Measurements from ENCODE around the gene CNNM2.

CNNM2 gene

DNA sequence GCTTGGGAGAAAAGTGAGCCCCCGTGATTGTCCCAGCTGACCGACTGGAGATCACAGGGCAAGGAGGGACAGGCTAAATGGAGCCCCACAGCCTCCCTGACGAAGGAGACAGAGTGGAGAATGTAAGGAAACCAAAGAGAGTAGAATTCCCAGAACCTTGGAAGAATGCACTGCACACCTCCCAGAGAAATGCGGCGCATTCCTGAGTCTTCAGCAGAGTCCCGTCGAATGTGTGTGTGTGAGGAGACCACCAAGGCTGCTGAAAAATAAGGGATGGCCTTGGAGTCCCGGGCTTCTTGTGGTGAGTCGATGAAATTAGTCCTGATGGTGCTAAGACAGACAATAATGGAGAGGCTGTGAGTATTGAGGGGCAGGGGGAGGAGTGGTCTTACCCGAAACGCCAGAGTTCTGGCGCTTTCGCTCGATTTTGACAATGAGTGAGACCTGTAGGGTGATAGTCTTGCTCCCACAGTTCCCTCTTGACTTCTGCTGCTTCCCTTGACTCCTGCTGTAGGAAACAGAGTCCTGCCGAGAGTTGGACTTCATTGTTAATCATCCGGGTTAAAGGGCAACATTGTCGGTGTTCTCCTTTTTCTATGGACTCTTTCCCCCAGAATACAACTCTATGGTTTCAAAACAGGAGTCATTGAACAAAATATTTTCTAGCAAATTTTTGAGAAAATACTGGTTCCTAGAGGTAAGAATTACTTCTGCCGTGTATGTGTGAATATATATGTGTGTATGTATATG lies 103.2 kb downstream of the CNNM2 start:
- Histone ChIP-seq H3K36me3 (ENCODE audit: control insufficient read depth, insufficient read depth, low read length) (no peaks in the 10 kb centered on the region), H3K27me3 (ENCODE audit: control insufficient read depth, insufficient read depth, low read length) (no peaks in the 10 kb centered on the region), H3K27ac (ENCODE audit: low read length) (no peak overlapping the region), H3K9me3 (ENCODE audit: control insufficient read depth, insufficient read depth, low read length) (no peaks in the 10 kb centered on the region), H3K4me1 (ENCODE audit: control insufficient read depth, insufficient read depth, low read length) (0 out of 2 replicates have a peak, but pooled peaks cover 2% of the 10 kb centered on the region), H3K4me3 (ENCODE audit: low read length) (no peak overlapping the region)
- no CpG with 5 or more reads among the region's 18 CpGs for WGBS (ENCODE audit: insufficient coverage, insufficient read length)
- DNase-seq (ENCODE audit: low read depth, low spot score): no peak

DNA sequence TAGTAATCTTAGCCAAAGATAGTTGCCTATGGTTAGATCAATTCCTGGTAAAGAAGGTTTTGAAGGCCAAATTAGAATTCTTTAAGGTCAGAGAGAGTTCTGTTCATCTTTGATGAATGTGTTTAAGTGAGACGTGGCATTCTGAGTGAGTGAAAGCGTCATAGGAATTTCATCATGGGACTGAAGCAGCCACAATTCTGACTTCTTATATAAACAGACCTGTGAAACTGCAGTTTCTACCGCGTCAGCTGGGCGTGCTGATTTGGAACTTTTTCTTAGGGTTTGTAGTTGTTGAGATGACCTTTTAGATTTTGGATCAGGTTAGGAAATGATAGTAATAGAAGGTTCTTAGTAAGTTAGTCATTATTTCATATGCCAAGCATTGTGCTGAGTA lies 103.8 kb downstream of the CNNM2 start:
- Histone ChIP-seq H3K4me1 (ENCODE audit: control insufficient read depth, insufficient read depth, low read length) (0 out of 2 replicates have a peak, but pooled peaks cover 2% of the 10 kb centered on the region), H3K36me3 (ENCODE audit: control insufficient read depth, insufficient read depth, low read length) (no peaks in the 10 kb centered on the region), H3K9me3 (ENCODE audit: control insufficient read depth, insufficient read depth, low read length) (no peaks in the 10 kb centered on the region), H3K4me3 (ENCODE audit: low read length) (no peak overlapping the region), H3K27ac (ENCODE audit: low read length) (no peak overlapping the region), H3K27me3 (ENCODE audit: control insufficient read depth, insufficient read depth, low read length) (no peaks in the 10 kb centered on the region)
- DNase-seq (ENCODE audit: low read depth, low spot score): no peak
- no CpG with 5 or more reads among the region's 5 CpGs for WGBS (ENCODE audit: insufficient coverage, insufficient read length)

DNA sequence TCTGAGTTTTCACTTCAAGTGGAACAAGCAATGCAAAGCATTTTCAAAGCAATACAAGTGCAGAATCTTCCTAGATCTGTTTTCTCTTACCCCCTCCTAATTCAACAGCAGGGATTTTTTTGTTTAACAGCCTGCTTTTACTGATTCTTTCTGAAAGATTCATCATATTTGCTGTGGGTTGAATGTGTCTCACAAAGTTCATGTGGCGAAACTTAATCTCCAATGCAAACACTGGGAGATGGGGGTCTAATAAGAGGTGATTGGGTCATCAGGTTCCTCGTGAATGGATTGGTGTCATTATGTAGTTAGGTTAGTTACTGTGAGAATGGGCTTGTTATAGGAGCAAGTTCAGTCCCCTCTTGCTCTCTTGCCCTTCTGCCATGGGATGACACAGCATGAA lies 107.6 kb downstream of the CNNM2 start:
- no peak overlapping the region for H3K4me3 ChIP-seq (ENCODE audit: low read length)
- no peaks in the 10 kb centered on the region for H3K9me3 ChIP-seq (ENCODE audit: control insufficient read depth, insufficient read depth, low read length)
- 0 out of 2 replicates have a peak, but pooled peaks cover 2% of the 10 kb centered on the region for H3K4me1 ChIP-seq (ENCODE audit: control insufficient read depth, insufficient read depth, low read length)
- H3K27ac ChIP-seq (ENCODE audit: low read length): no peak overlapping the region
- no peaks in the 10 kb centered on the region for H3K27me3 ChIP-seq (ENCODE audit: control insufficient read depth, insufficient read depth, low read length)
- WGBS (ENCODE audit: insufficient coverage, insufficient read length): no CpG with 5 or more reads among the region's 2 CpGs
- no peaks in the 10 kb centered on the region for H3K36me3 ChIP-seq (ENCODE audit: control insufficient read depth, insufficient read depth, low read length)
- DNase-seq (ENCODE audit: low read depth, low spot score): no peak

DNA sequence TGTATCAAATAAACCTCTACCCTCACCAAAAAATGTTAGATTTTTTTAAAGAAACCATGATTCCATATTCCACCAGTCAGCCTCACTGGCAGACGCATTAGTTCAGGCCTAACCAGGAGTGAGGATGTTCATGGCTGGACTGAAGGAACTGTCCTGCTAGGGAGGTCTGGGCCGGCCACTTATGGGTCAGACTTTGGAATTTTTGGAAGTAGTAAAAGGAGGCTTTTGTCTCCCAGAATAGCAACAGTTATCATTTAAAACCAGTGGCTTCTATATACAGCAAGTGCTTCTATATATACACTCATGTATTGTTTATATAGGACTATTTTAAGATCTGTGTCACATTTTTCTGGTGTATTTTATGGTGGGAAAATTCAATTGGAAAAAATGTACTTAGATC lies 120.5 kb downstream of the CNNM2 start:
- WGBS (ENCODE audit: insufficient coverage, insufficient read length): no CpG with 5 or more reads among the region's 2 CpGs
- Histone ChIP-seq H3K27ac (ENCODE audit: low read length) (no peak overlapping the region), H3K27me3 (ENCODE audit: control insufficient read depth, insufficient read depth, low read length) (no peaks in the 10 kb centered on the region)

DNA sequence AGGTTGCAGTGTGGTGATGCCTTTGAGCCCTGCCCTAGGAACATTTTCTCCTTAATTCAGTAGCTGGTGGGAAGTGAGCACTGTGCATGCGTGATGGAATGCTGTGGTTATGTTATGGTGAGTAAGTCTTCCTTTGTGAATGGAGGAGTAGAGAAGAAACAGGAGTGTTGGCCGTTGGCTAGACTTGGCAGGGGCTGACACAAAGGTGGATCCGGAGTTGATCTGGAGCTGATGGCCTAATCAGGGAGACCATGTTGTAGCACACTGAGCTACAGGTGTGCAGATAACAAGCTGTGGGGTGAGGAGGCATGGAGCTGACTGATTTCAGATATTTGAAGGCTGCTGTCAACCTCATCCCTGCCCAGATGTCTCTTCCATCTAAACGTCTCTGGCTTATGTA lies 122.3 kb downstream of the CNNM2 start:
- no peaks in the 10 kb centered on the region for H3K36me3 ChIP-seq (ENCODE audit: control insufficient read depth, insufficient read depth, low read length)
- no peaks in the 10 kb centered on the region for H3K9me3 ChIP-seq (ENCODE audit: control insufficient read depth, insufficient read depth, low read length)
- no CpG with 5 or more reads among the region's 4 CpGs for WGBS (ENCODE audit: insufficient coverage, insufficient read length)
- peaks cover 6% of the 10 kb centered on the region; the same call in 1 of the 2 replicates for H3K4me1 ChIP-seq (ENCODE audit: control insufficient read depth, insufficient read depth, low read length)
- no peak overlapping the region for H3K27ac ChIP-seq (ENCODE audit: low read length)
- H3K4me3 ChIP-seq (ENCODE audit: low read length): no peak overlapping the region
- no peaks in the 10 kb centered on the region for H3K27me3 ChIP-seq (ENCODE audit: control insufficient read depth, insufficient read depth, low read length)
- no peak for DNase-seq (ENCODE audit: low read depth, low spot score)

More for the DNA sequence above, 120.5 kb downstream of the CNNM2 start:
- Histone ChIP-seq H3K36me3 (ENCODE audit: control insufficient read depth, insufficient read depth, low read length) (no peaks in the 10 kb centered on the region), H3K9me3 (ENCODE audit: control insufficient read depth, insufficient read depth, low read length) (no peaks in the 10 kb centered on the region), H3K4me3 (ENCODE audit: low read length) (no peak overlapping the region), H3K4me1 (ENCODE audit: control insufficient read depth, insufficient read depth, low read length) (peaks cover 5% of the 10 kb centered on the region; the same call in 1 of the 2 replicates)
- no peak for DNase-seq (ENCODE audit: low read depth, low spot score)

DNA sequence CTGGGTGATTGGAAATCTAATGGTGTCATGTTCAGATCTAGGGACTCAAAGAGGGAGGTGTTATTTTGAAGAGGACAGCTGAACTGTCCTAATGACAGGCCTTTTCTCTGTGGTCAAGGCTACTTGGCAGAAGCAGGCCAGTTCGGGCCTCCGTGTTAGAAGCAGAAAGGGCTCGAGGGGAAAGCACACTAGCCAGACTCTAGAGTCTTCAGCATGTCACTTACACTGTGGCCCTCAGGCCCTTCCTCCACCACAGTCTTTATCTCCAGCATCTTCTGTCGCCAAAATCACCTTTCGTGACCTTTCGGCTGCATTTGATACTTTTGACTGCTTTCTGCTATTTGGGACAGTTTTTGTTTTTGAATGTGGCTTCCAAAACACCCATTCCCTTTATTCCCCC lies 123.3 kb downstream of the CNNM2 start:
- no peak overlapping the region for H3K4me3 ChIP-seq (ENCODE audit: low read length)
- DNase-seq (ENCODE audit: low read depth, low spot score): no peak
- H3K9me3 ChIP-seq (ENCODE audit: control insufficient read depth, insufficient read depth, low read length): no peaks in the 10 kb centered on the region
- no peaks in the 10 kb centered on the region for H3K36me3 ChIP-seq (ENCODE audit: control insufficient read depth, insufficient read depth, low read length)
- peaks cover 6% of the 10 kb centered on the region; the same call in 1 of the 2 replicates for H3K4me1 ChIP-seq (ENCODE audit: control insufficient read depth, insufficient read depth, low read length)
- no CpG with 5 or more reads among the region's 6 CpGs for WGBS (ENCODE audit: insufficient coverage, insufficient read length)
- H3K27ac ChIP-seq (ENCODE audit: low read length): no peak overlapping the region
- no peaks in the 10 kb centered on the region for H3K27me3 ChIP-seq (ENCODE audit: control insufficient read depth, insufficient read depth, low read length)

DNA sequence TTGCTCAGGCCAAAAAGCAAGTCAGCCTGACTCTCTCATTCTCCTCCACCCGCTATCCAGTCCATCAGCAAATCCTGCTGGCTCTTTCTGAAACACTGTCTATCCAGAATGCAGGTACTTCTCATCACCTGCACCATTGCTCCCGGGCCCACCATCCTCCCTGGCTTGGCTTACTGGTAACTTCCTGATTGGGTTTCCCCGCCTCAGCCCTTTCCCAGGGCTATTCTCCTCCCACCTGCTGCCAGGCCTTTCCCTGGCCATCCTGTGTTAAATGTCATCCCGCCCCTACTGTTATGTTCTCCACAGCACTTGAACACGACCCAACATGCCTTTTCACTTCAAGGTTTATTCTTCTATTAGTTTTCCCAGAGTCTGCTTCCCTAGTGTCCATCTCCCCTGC lies 124.0 kb downstream of the CNNM2 start:
- no peak overlapping the region for H3K27ac ChIP-seq (ENCODE audit: low read length)
- peaks cover 6% of the 10 kb centered on the region; the same call in 1 of the 2 replicates for H3K4me1 ChIP-seq (ENCODE audit: control insufficient read depth, insufficient read depth, low read length)
- H3K9me3 ChIP-seq (ENCODE audit: control insufficient read depth, insufficient read depth, low read length): no peaks in the 10 kb centered on the region
- no peaks in the 10 kb centered on the region for H3K27me3 ChIP-seq (ENCODE audit: control insufficient read depth, insufficient read depth, low read length)
- DNase-seq (ENCODE audit: low read depth, low spot score): no peak
- no peaks in the 10 kb centered on the region for H3K36me3 ChIP-seq (ENCODE audit: control insufficient read depth, insufficient read depth, low read length)
- WGBS (ENCODE audit: insufficient coverage, insufficient read length): no CpG with 5 or more reads among the region's 5 CpGs
- H3K4me3 ChIP-seq (ENCODE audit: low read length): no peak overlapping the region

DNA sequence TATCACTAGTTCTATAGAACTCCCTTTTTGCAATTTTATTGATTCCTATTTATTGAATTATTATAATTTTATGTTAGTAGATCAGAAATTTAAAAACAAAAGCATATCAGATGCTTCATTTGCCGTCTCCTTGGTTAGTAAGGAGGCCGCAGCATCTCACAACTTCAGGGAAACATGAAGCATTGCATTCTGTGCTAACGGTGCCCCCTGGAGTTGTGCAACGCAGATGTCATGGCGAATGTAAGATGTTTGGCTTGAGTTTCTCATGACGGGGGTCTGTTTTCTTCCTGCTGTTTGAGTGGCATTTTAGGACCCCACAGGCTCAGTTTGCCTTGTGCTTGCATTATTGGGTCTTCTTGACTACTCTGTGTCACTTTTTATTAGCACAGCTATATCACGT lies 124.8 kb downstream of the CNNM2 start:
- Histone ChIP-seq H3K36me3 (ENCODE audit: control insufficient read depth, insufficient read depth, low read length) (no peaks in the 10 kb centered on the region), H3K27ac (ENCODE audit: low read length) (no peak overlapping the region), H3K27me3 (ENCODE audit: control insufficient read depth, insufficient read depth, low read length) (no peaks in the 10 kb centered on the region), H3K4me3 (ENCODE audit: low read length) (no peak overlapping the region), H3K4me1 (ENCODE audit: control insufficient read depth, insufficient read depth, low read length) (peaks cover 6% of the 10 kb centered on the region; the same call in 1 of the 2 replicates), H3K9me3 (ENCODE audit: control insufficient read depth, insufficient read depth, low read length) (no peaks in the 10 kb centered on the region)
- DNase-seq (ENCODE audit: low read depth, low spot score): no peak
- no CpG with 5 or more reads among the region's 7 CpGs for WGBS (ENCODE audit: insufficient coverage, insufficient read length)

DNA sequence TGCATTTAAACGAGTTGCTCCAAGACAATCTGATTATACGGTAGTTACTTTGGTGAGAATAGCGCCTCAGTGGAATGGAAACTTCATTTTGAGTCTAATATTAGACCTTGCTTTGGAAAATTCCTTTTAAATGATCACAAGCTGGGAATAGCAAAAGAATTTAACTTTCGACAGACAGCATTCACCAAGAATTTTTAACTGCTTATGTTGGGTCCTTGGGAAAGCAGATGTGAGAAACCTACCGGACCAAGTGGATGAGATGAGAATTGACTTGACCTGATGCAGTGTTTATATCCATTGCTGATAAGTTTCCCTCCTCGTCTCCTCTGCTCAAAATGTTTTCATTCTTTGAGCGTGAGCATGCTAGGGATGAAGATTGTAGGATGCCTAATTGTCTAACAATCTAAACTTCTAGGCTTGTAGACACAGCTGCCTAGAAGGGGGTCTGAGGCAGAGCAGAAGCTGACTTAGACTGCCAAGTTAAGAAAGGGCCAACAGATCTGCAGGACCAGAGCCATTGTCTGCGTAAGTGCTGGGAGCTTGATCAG lies 126.9 kb downstream of the CNNM2 start:
- no peak overlapping the region for H3K4me3 ChIP-seq (ENCODE audit: low read length)
- no peak for DNase-seq (ENCODE audit: low read depth, low spot score)
- H3K36me3 ChIP-seq (ENCODE audit: control insufficient read depth, insufficient read depth, low read length): no peaks in the 10 kb centered on the region

DNA sequence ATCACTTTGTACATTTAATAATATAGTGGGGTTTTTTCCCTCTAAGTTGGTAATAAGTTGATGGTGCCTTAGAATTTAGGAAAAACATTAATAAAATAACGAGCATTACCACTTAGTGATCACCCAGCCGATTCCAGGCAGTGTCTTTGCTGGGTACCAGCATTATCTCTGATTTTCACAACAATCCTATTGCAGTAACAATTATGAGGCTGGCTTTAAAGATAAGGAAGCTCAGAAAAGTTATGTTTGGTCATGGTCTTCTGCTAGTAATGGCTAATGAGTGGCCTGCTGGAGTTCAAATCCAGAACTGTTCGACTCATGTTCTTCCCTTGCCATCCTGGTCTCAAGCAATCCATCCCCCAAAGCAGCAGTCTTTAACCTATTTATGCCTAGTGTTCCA lies 127.9 kb downstream of the CNNM2 start:
- Histone ChIP-seq H3K9me3 (ENCODE audit: control insufficient read depth, insufficient read depth, low read length) (no peaks in the 10 kb centered on the region), H3K27me3 (ENCODE audit: control insufficient read depth, insufficient read depth, low read length) (no peaks in the 10 kb centered on the region), H3K4me3 (ENCODE audit: low read length) (no peak overlapping the region), H3K4me1 (ENCODE audit: control insufficient read depth, insufficient read depth, low read length) (peaks cover 6% of the 10 kb centered on the region; the same call in 1 of the 2 replicates), H3K36me3 (ENCODE audit: control insufficient read depth, insufficient read depth, low read length) (no peaks in the 10 kb centered on the region), H3K27ac (ENCODE audit: low read length) (no peak overlapping the region)
- no CpG with 5 or more reads among the region's 3 CpGs for WGBS (ENCODE audit: insufficient coverage, insufficient read length)
- no peak for DNase-seq (ENCODE audit: low read depth, low spot score)

More for the DNA sequence above, 126.9 kb downstream of the CNNM2 start:
- WGBS (ENCODE audit: insufficient coverage, insufficient read length): no CpG with 5 or more reads among the region's 8 CpGs
- no peaks in the 10 kb centered on the region for H3K27me3 ChIP-seq (ENCODE audit: control insufficient read depth, insufficient read depth, low read length)
- H3K9me3 ChIP-seq (ENCODE audit: control insufficient read depth, insufficient read depth, low read length): no peaks in the 10 kb centered on the region
- no peak overlapping the region for H3K27ac ChIP-seq (ENCODE audit: low read length)
- peaks cover 6% of the 10 kb centered on the region; the same call in 1 of the 2 replicates for H3K4me1 ChIP-seq (ENCODE audit: control insufficient read depth, insufficient read depth, low read length)

Data from iPS DF 6.9 (cell line).